Trophoblast cell (in vitro differentiated cells and primary cell): ENCODE data around the gene LINGO3.

Experiments used
- DNase-seq, 2 donors: peaks; one replicate each; pipeline ENCODE4 v3.0.0-alpha.2; 2016
- H2AFZ ChIP-seq: 2 replicates; pipeline ENCODE4 v1.6.1; 2013; ENCODE audit warnings: low read length, moderate library complexity, mild to moderate bottlenecking; ENCODE audit not compliant: insufficient read depth, poor library complexity
- H2AK5ac ChIP-seq: 2 replicates; pipeline ENCODE4 v1.6.1; 2013; ENCODE audit warnings: mild to moderate bottlenecking, low read length
- H2BK120ac ChIP-seq: 2 replicates; pipeline ENCODE4 v1.6.1; 2013; ENCODE audit warnings: low read length, mild to moderate bottlenecking, moderate library complexity; ENCODE audit not compliant: insufficient read depth, poor library complexity
- H2BK12ac ChIP-seq: 2 replicates; pipeline ENCODE4 v1.6.1; 2013; ENCODE audit warnings: mild to moderate bottlenecking, low read length, moderate library complexity
- H2BK5ac ChIP-seq: 2 replicates; pipeline ENCODE4 v1.6.1; 2013; ENCODE audit warnings: low read length, low read depth, moderate library complexity, mild to moderate bottlenecking; ENCODE audit not compliant: poor library complexity
- H3K14ac ChIP-seq: 2 replicates; pipeline ENCODE4 v1.6.1; 2013; ENCODE audit warnings: mild to moderate bottlenecking, low read length
- H3K18ac ChIP-seq: 2 replicates; pipeline ENCODE4 v1.6.1; 2013; ENCODE audit warnings: mild to moderate bottlenecking, low read length
- H3K23ac ChIP-seq: 2 replicates; pipeline ENCODE4 v1.6.1; 2013; ENCODE audit warnings: low read length
- H3K27ac ChIP-seq: 2 replicates; pipeline ENCODE4 v1.5.1; 2013; ENCODE audit warnings: low read depth, mild to moderate bottlenecking, inconsistent platforms, low read length, moderate library complexity
- H3K27me3 ChIP-seq: 2 replicates; pipeline ENCODE4 v1.6.1; 2013; ENCODE audit warnings: inconsistent platforms, mild to moderate bottlenecking, low read length, moderate library complexity; ENCODE audit not compliant: insufficient read depth
- H3K36me3 ChIP-seq, 2 experiments: 1 replicate in 1 of 2; 2 replicates in 1 of 2; pipeline ENCODE4 v1.6.1; 2013; ENCODE audit warnings: low read length in 2 of 2, mild to moderate bottlenecking in 2 of 2, moderate library complexity in 1 of 2; ENCODE audit not compliant: insufficient read depth in 2 of 2, control insufficient read depth in 1 of 2
- H3K4ac ChIP-seq: 2 replicates; pipeline ENCODE4 v1.6.1; 2013; ENCODE audit warnings: low read depth, mild to moderate bottlenecking, low read length, moderate library complexity
- H3K4me1 ChIP-seq, 2 experiments: 1 replicate in 1 of 2; 2 replicates in 1 of 2; pipeline ENCODE4 v1.6.1; 2013; ENCODE audit warnings: low read length in 2 of 2, mild to moderate bottlenecking in 2 of 2, moderate library complexity in 1 of 2; ENCODE audit not compliant: insufficient read depth in 2 of 2, control insufficient read depth in 1 of 2
- H3K4me2 ChIP-seq: 2 replicates; pipeline ENCODE4 v1.6.1; 2013; ENCODE audit warnings: inconsistent platforms, mild to moderate bottlenecking, low read length, moderate library complexity
- H3K4me3 ChIP-seq: 2 replicates; pipeline ENCODE4 v1.5.1; 2013; ENCODE audit warnings: mild to moderate bottlenecking, low read depth, low read length, inconsistent platforms
- H3K79me1 ChIP-seq: one replicate; pipeline ENCODE4 v1.6.1; 2013; ENCODE audit warnings: low read length
- H3K79me2 ChIP-seq: 2 replicates; pipeline ENCODE4 v1.6.1; 2013; ENCODE audit warnings: low read length, mild to moderate bottlenecking; ENCODE audit not compliant: control insufficient read depth, insufficient read depth, poor library complexity
- H3K9ac ChIP-seq: 2 replicates; pipeline ENCODE4 v1.6.1; 2013; ENCODE audit warnings: mild to moderate bottlenecking, low read length
- H3K9me3 ChIP-seq: 2 replicates; pipeline ENCODE4 v1.6.1; 2013; ENCODE audit warnings: low read depth, mild to moderate bottlenecking, control low read depth, inconsistent platforms, low read length; ENCODE audit not compliant: insufficient read depth
- H4K12ac ChIP-seq: 2 replicates; pipeline ENCODE4 v1.6.1; 2013; ENCODE audit warnings: low read depth, mild to moderate bottlenecking, low read length, moderate library complexity
- H4K8ac ChIP-seq: 2 replicates; pipeline ENCODE4 v1.6.1; 2013; ENCODE audit warnings: low read depth, mild to moderate bottlenecking, low read length, moderate library complexity
- H4K91ac ChIP-seq: one replicate; pipeline ENCODE4 v1.6.1; 2013; ENCODE audit warnings: low read depth, mild to moderate bottlenecking, low read length, moderate library complexity
- WGBS: extraction: QIAGEN DNeasy Blood & Tissue Kit; methylation state at CpG from one replicate; pipeline ENCODE4 v1.1.7; 2013; ENCODE audit warnings: missing lambda C conversion rate; ENCODE audit not compliant: insufficient read length, insufficient coverage; ENCODE audit errors: extremely low coverage; 5-methylcytosine and 5-hydroxymethylcytosine counted together

LINGO3 gene

GRCh38 chr19:2269244-2270156 lies 38.5 kb downstream of the LINGO3 start:
- peak overlapping the region; percentile 59 for H4K8ac ChIP-seq
- no peaks in the 10 kb centered on the region for H3K27me3 ChIP-seq
- H3K9me3 ChIP-seq = no peaks in the 10 kb centered on the region
- no peak overlapping the region for H2BK12ac ChIP-seq
- H3K4me2 ChIP-seq = peak overlapping the region; percentile 85
- H2BK120ac ChIP-seq = peak overlapping the region; percentile 87
- H3K27ac ChIP-seq = peak overlapping the region; percentile 91
- peak overlapping the region; percentile 99 for H3K4me3 ChIP-seq
- DNase-seq = peak; percentile 94 to 98
- H3K79me1 ChIP-seq = peaks cover 20% of the 10 kb centered on the region
- peaks cover 24 to 27% of the 10 kb centered on the region in 2 experiments for H3K36me3 ChIP-seq
- H2BK5ac ChIP-seq = peak overlapping the region; percentile 87
- H3K4me1 ChIP-seq = peaks cover 12 to 14% of the 10 kb centered on the region in 2 experiments
- H3K9ac ChIP-seq = peak overlapping the region; percentile 85
- peak overlapping the region; percentile 97 for H3K14ac ChIP-seq
- H4K12ac ChIP-seq = no peak overlapping the region
- peak overlapping the region; percentile 82 for H3K18ac ChIP-seq
- peak overlapping the region; percentile 37 for H2AFZ ChIP-seq
- peak overlapping the region; percentile 100 for H3K4ac ChIP-seq
- peaks cover 27% of the 10 kb centered on the region for H3K79me2 ChIP-seq
- peak overlapping the region; percentile 88 for H4K91ac ChIP-seq
- no peak overlapping the region for H3K23ac ChIP-seq
- WGBS = no CpG with 5 or more reads among the region's 103 CpGs
- H2AK5ac ChIP-seq = peak overlapping the region; percentile 70

- Histone ChIP-seq H4K12ac (peak overlapping the region; percentile 94), H2BK12ac (no peak overlapping the region), H2BK120ac (peak overlapping the region; percentile 82)
These were observed 39.1 kb downstream of the LINGO3 start for GRCh38 chr19:2268861-2269243.

GRCh38 chr19:2268480-2268830 lies 39.5 kb downstream of the LINGO3 start:
- Histone ChIP-seq H3K4ac (no peak overlapping the region), H3K79me1 (peaks cover 19% of the 10 kb centered on the region), H3K36me3 (peaks cover 20 to 21% of the 10 kb centered on the region in 2 experiments), H3K4me3 (no peak overlapping the region), H3K9ac (no peak overlapping the region), H4K8ac (no peak overlapping the region), H3K9me3 (no peaks in the 10 kb centered on the region), H4K12ac (no peak overlapping the region), H3K18ac (no peak overlapping the region), H2BK12ac (no peak overlapping the region), H2BK120ac (no peak overlapping the region), H3K14ac (no peak overlapping the region), H3K23ac (no peak overlapping the region), H3K4me2 (no peak overlapping the region), H3K27ac (no peak overlapping the region), H3K4me1 (peaks cover 5 to 10% of the 10 kb centered on the region in 2 experiments), H3K27me3 (no peaks in the 10 kb centered on the region), H2AK5ac (no peak overlapping the region), H3K79me2 (peaks cover 27% of the 10 kb centered on the region), H2BK5ac (no peak overlapping the region), H2AFZ (no peak overlapping the region), H4K91ac (no peak overlapping the region)
- peak in 1 of 2 donors; percentile 76 for DNase-seq
- WGBS = no CpG with 5 or more reads among the region's 4 CpGs

More at GRCh38 chr19:2268861-2269243, 39.1 kb downstream of the LINGO3 start:
- peak overlapping the region; percentile 96 for H3K9ac ChIP-seq
- peaks cover 22 to 23% of the 10 kb centered on the region in 2 experiments for H3K36me3 ChIP-seq
- no peak overlapping the region for H3K27ac ChIP-seq
- peak overlapping the region; percentile 85 for H3K4me2 ChIP-seq
- peak overlapping the region; percentile 72 for H3K4ac ChIP-seq
- no peak overlapping the region for H3K23ac ChIP-seq
- peaks cover 27% of the 10 kb centered on the region for H3K79me2 ChIP-seq
- H3K18ac ChIP-seq = peak overlapping the region; percentile 90
- peak overlapping the region; percentile 94 for H2AFZ ChIP-seq
- DNase-seq = no peak
- H3K27me3 ChIP-seq = no peaks in the 10 kb centered on the region
- peak overlapping the region; percentile 95 for H4K8ac ChIP-seq
- peaks cover 7 to 12% of the 10 kb centered on the region in 2 experiments for H3K4me1 ChIP-seq
- peaks cover 20% of the 10 kb centered on the region for H3K79me1 ChIP-seq
- peak overlapping the region; percentile 91 for H4K91ac ChIP-seq
- peak overlapping the region; percentile 88 for H3K14ac ChIP-seq
- peak overlapping the region; percentile 53 for H2BK5ac ChIP-seq
- WGBS = no CpG with 5 or more reads among the region's 19 CpGs
- no peaks in the 10 kb centered on the region for H3K9me3 ChIP-seq
- H3K4me3 ChIP-seq = peak overlapping the region; percentile 88
- H2AK5ac ChIP-seq = no peak overlapping the region

- no CpG with 5 or more reads among the region's 18 CpGs for WGBS
- Histone ChIP-seq H3K4me1 (peaks cover 0 to under 1% of the 10 kb centered on the region in 2 experiments), H3K36me3 (peaks cover 2 to 3% of the 10 kb centered on the region in 2 experiments), H2AK5ac (no peak overlapping the region), H4K8ac (no peak overlapping the region), H2AFZ (no peak overlapping the region), H3K9ac (no peak overlapping the region), H3K9me3 (no peaks in the 10 kb centered on the region), H3K4me3 (peak overlapping the region; percentile 6), H3K27me3 (no peaks in the 10 kb centered on the region), H3K4ac (no peak overlapping the region), H3K23ac (no peak overlapping the region), H3K18ac (no peak overlapping the region), H2BK5ac (no peak overlapping the region), H3K14ac (no peak overlapping the region), H3K4me2 (no peak overlapping the region), H4K91ac (no peak overlapping the region), H2BK12ac (no peak overlapping the region), H2BK120ac (no peak overlapping the region), H3K27ac (no peak overlapping the region), H4K12ac (no peak overlapping the region), H3K79me1 (peaks cover 18% of the 10 kb centered on the region), H3K79me2 (peaks cover 19% of the 10 kb centered on the region)
- peak in 1 of 2 donors; percentile 35 for DNase-seq
These were observed 41.6 kb downstream of the LINGO3 start for GRCh38 chr19:2266183-2266993.
